Vagina (tissue), 2 donors: Measurements from ENCODE around the gene NRXN2. TPM values are rescaled to one million over a fixed set of nuclear protein-coding genes. Genes with fewer than 3 reads are reported as not detected.

Experiments
- DNase-seq, 2 donors: peaks; one replicate each; pipeline ENCODE4 v3.0.0-alpha.2; 2017; ENCODE audit errors: extremely low spot score in 2 of 2
- H3K27ac ChIP-seq: fragments of 200-600 bp; sonication (generic); one replicate; pipeline ENCODE4 v1.5.1; 2019
- H3K27me3 ChIP-seq: fragments of 200-600 bp; sonication (generic); one replicate; pipeline ENCODE4 v1.5.1; 2019
- H3K36me3 ChIP-seq, 2 donors: fragments of 200-600 bp; sonication (generic); one replicate each; pipeline ENCODE4 v1.5.1; 2017 to 2019
- H3K4me1 ChIP-seq: fragments of 200-600 bp; sonication (generic); one replicate; pipeline ENCODE4 v1.5.1; 2019
- H3K4me3 ChIP-seq, 2 donors: fragments of 200-600 bp; sonication (generic); 1 replicate in 1 of 2; 2 replicates in 1 of 2; pipeline ENCODE4 v1.5.1; 2016 to 2019
- H3K9me3 ChIP-seq: fragments of 200-600 bp; sonication (generic); one replicate; pipeline ENCODE4 v1.5.1; 2019
- POLR2A ChIP-seq, 2 donors: fragments of 450-650 bp; IDR thresholded peaks; one replicate each; pipeline ENCODE4 v1.6.1; 2017; ENCODE audit warnings: antibody characterized with exemption in 2 of 2, mild to moderate bottlenecking in 2 of 2, moderate library complexity in 2 of 2
- POLR2AphosphoS5 ChIP-seq, 2 donors: sonication (generic); formaldehyde crosslinking; IDR thresholded peaks; one replicate each; pipeline ENCODE4 v1.9.0; 2017; ENCODE audit warnings: antibody characterized with exemption in 2 of 2, mild to moderate bottlenecking in 2 of 2, low read depth in 1 of 2; ENCODE audit not compliant: insufficient read depth in 1 of 2
- intact Hi-C: fragments of 100-400 bp; cut with DNase I; formaldehyde crosslinking; loops from one replicate; pipeline ENCODE4 v1.15.1; 2023
- total RNA-seq: library from RNA; depleted of rRNA; stranded (reverse); fragments of >200 nt; gene quantifications from one replicate; pipeline ENCODE4 v1.2.3, GENCODE V29; 2016
- TF ChIP-seq, protein P1 (sequence below), 3 experiments: fragments of 450-650 bp in 2 of 3; fragments of 200-600 bp in 1 of 3; sonication (generic) in 1 of 3; IDR thresholded peaks; one replicate each; pipeline ENCODE4 v1.5.1; 2017 to 2019; ENCODE audit warnings: antibody characterized with exemption in 3 of 3, mild to moderate bottlenecking in 2 of 3, moderate library complexity in 2 of 3

NRXN2 gene
- total RNA-seq, 1 donor from 2014 or later, result 16.9 TPM

DNA sequence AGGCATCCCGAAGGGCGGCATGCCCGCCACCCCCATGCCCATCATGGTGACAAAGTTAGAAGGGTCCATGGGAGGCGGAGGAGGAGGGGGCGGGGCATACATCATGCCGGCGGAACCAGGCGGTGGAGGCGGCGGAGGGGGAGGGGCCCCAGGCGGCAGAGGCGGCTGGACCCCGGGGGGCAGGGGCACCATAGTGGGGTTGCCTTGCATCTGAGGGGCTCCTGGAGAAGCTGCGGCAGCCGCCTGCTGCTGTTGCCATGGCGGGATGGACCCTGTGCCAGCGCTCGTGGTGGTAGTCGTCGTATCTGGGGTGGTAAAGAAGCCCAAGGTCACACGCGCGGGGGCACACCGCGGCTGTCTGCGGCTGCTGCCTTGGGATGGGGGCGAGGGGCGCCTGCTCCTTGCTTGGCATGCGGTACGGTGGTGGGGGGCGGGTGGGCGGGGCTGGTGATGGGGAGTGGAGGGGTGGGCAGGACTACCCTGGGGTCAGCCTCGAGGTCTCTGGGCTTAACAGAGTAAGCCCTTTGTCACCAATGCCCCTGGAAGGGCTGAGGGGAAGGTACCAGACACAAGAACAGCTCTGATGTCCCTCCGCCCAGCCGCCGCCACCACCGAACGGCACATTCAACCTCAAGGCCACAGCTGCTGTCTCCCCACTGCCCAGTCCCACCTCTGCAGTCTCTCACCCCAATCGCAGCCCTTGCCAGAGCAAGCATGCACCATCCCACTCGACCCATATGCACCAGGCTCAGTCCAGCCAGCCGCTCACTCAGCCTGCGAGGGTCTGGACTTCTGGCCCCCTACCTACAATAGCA lies 43.1 kb upstream of the NRXN2 start:
- H3K9me3 ChIP-seq, result no peaks in the 10 kb centered on the region
- no peak overlapping the region for H3K27ac ChIP-seq
- no peak overlapping the region for H3K4me3 ChIP-seq
- peaks cover 12 to 92% of the 10 kb centered on the region in 2 donors for H3K36me3 ChIP-seq
- no peak for DNase-seq
- H3K27me3 ChIP-seq, result no peaks in the 10 kb centered on the region
- intact Hi-C loops, result no loop called here
- TF ChIP-seq, protein P1, sequence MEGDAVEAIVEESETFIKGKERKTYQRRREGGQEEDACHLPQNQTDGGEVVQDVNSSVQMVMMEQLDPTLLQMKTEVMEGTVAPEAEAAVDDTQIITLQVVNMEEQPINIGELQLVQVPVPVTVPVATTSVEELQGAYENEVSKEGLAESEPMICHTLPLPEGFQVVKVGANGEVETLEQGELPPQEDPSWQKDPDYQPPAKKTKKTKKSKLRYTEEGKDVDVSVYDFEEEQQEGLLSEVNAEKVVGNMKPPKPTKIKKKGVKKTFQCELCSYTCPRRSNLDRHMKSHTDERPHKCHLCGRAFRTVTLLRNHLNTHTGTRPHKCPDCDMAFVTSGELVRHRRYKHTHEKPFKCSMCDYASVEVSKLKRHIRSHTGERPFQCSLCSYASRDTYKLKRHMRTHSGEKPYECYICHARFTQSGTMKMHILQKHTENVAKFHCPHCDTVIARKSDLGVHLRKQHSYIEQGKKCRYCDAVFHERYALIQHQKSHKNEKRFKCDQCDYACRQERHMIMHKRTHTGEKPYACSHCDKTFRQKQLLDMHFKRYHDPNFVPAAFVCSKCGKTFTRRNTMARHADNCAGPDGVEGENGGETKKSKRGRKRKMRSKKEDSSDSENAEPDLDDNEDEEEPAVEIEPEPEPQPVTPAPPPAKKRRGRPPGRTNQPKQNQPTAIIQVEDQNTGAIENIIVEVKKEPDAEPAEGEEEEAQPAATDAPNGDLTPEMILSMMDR (IDR thresholded peaks at IDR 0.05), result no peak
- TF ChIP-seq POLR2AphosphoS5 (IDR thresholded peaks at IDR 0.05; ENCODE audit: insufficient read depth in 1 of 2, low read depth in 1 of 2) (no peak), POLR2A (IDR thresholded peaks at IDR 0.05) (no peak)
- H3K4me1 ChIP-seq, result peaks cover 36% of the 10 kb centered on the region

- Histone ChIP-seq H3K27me3 (no peaks in the 10 kb centered on the region), H3K27ac (no peak overlapping the region), H3K36me3 (peaks cover 12 to 85% of the 10 kb centered on the region in 2 donors), H3K9me3 (no peaks in the 10 kb centered on the region), H3K4me1 (peaks cover 43% of the 10 kb centered on the region), H3K4me3 (no peak overlapping the region)
- intact Hi-C loops, result no loop called here
- TF ChIP-seq POLR2AphosphoS5 (IDR thresholded peaks at IDR 0.05; ENCODE audit: insufficient read depth in 1 of 2, low read depth in 1 of 2) (no peak), POLR2A (IDR thresholded peaks at IDR 0.05) (no peak)
- TF ChIP-seq, protein P1 (IDR thresholded peaks at IDR 0.05), result no peak
- DNase-seq, result no peak
Observed at GRCh38 chr11:64765291-64765850, 42.4 kb upstream of the NRXN2 start.

DNA sequence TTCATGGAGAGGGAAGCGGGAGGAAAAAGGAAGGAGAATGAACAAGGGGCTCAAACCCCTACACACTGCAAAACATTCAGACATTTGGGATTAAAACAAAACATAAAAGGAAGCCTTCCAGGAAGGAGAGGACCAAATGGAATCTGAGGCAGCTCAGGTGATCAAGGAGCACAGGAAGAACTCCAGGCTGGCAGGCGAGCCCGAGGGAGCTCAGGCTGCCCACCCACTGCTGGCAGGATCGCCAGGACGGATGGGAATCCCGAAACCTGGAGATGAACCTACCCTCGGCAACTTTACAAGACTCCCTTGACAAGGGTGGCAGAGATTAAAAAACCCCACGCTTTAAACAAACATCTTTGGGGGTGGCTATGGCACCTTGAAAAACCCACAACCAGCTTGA lies 41.8 kb upstream of the NRXN2 start:
- Histone ChIP-seq H3K4me3 (no peak overlapping the region), H3K4me1 (peaks cover 49% of the 10 kb centered on the region), H3K27me3 (no peaks in the 10 kb centered on the region), H3K36me3 (peaks cover 11 to 78% of the 10 kb centered on the region in 2 donors), H3K27ac (no peak overlapping the region), H3K9me3 (no peaks in the 10 kb centered on the region)
- DNase-seq, result no peak
- TF ChIP-seq POLR2A (IDR thresholded peaks at IDR 0.05) (no peak), POLR2AphosphoS5 (IDR thresholded peaks at IDR 0.05; ENCODE audit: insufficient read depth in 1 of 2, low read depth in 1 of 2) (no peak)
- TF ChIP-seq, protein P1 (IDR thresholded peaks at IDR 0.05), result no peak
- intact Hi-C loops, result no loop called here

GRCh38 chr11:64764040-64764611 lies 41.1 kb upstream of the NRXN2 start:
- Histone ChIP-seq H3K4me3 (no peak overlapping the region), H3K9me3 (no peaks in the 10 kb centered on the region), H3K36me3 (peaks cover 5 to 72% of the 10 kb centered on the region in 2 donors), H3K27me3 (no peaks in the 10 kb centered on the region), H3K27ac (peak overlapping the region; percentile 60), H3K4me1 (peaks cover 54% of the 10 kb centered on the region)
- DNase-seq, result no peak
- no peak for TF ChIP-seq POLR2AphosphoS5 (IDR thresholded peaks at IDR 0.05; ENCODE audit: insufficient read depth in 1 of 2, low read depth in 1 of 2)
- TF ChIP-seq, protein P1 (IDR thresholded peaks at IDR 0.05), result no peak
- no peak for TF ChIP-seq POLR2A (IDR thresholded peaks at IDR 0.05)
- intact Hi-C loops, result no loop called here
